ENCODE data around the gene BRCA1.
A peak's percentile ranks its signal among the peaks of the same experiment; 100 is the strongest.
"Not testable (repeated sequence)": the region's sequence is repeated elsewhere in the genome, so short reads cannot be mapped to it uniquely, and the experiment has no call there.

The BRCA1 gene

DNA sequence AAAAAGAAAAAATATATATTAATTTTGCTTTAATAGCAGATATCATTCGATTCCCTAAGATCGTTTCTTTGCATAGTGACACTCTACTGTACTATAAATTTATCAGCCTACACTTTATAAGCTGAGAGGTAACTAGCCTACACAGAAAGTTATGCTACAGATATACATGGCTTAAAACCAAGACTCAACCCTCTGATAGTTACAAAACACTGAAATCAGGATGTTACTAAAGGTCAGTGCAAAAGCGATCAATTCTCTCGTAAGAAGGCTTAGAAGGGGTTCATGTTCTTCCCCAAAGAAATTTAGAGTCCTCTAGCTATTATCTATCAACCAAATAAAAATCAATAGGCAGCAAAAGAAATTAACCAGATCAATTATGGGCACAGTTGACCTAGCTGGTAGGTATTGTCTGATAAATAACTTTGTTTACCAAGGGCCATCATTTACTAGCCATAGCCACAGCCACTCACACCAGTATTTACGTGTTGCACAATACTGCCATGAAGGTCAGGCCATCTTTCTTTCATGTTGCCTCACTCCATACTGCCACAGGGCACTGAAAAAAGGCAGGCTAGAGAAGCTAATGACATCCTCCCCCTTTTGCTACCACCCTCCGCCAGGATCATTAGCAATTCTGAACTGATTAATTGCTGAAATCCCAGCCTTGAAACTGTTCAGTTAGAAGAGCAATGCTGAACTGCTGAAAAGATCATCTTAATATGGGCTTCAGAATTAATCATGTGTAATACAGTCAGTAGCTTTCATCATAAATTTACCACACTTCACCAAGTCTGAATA, 56.4 kb downstream of the BRCA1 start:
- no peak for DNase-seq

DNA sequence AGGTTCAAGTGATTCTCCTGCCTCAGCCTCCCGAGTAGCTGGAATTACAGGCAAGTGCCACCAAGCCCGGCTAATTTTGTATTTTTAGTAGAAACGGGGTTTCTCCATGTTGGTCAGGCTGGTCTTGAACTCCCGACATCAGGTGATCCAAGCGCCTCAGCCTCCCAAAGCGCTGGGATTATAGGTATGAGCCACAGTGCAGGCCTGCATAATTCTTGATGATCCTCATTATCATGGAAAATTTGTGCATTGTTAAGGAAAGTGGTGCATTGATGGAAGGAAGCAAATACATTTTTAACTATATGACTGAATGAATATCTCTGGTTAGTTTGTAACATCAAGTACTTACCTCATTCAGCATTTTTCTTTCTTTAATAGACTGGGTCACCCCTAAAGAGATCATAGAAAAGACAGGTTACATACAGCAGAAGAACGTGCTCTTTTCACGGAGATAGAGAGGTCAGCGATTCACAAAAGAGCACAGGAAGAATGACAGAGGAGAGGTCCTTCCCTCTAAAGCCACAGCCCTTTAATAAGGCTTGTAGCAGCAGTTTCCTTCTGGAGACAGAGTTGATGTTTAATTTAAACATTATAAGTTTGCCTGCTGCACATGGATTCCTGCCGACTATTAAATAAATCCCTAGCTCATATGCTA, 62.1 kb downstream of the BRCA1 start:
- DNase-seq, result no peak

DNA sequence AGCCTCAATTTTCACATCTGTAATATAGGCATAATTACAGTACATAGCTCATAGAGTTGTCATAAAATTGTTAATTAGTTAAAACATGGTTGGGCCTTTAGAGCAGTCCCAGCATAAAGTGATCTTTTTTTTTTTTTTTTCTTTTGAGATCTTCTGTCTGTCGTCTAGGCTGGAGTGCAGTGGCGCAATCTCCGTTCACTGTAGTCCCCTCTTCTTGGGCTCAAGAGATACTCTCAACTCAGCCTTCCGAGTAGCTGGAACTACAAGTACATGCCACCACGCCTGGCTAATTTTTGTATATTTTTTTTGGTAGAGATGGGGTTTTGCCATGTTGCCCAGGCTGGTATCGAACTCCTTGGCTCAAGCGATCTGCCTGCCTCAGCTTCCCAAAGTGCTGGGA, 69.1 kb downstream of the BRCA1 start:
- no peak for DNase-seq

DNA sequence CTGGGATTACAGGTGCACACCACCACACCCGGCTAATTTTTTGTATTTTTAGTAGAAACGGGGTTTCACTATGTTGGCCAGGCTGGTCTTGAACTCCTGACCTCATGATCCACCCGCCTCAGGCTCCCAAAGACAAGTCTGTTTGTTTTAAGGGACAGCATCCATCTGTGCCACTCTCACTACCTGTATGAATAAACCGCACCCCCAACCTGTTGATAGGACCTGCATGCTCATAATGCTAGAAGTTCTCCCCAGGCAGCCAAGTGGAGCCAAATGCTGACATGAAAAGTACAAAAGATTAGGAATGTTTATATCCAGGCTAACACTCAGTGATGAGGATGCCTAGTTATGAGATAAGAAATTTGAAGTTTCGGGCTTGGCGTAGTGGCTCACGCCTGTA, 72.2 kb downstream of the BRCA1 start:
- DNase-seq, result not testable (repeated sequence)

DNA sequence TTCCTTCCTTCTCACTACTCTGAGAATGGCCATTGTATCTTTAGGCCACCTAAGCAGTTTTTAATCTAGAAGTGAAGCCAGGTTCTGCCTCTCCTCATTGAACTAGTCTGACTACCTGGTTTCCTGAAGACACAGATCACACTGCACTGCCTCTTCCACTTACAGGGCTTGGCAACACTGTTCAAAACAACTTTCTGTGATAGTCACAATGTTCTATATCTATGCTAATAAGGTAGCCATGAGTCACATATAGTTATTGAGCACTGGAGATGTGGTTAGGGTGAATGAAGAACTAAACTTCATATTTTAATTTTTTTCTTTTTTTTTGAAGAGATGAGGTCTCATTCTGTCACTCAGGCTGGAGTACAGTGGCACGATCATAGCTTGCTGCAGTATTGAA, 73.2 kb downstream of the BRCA1 start:
- no peak for DNase-seq

DNA sequence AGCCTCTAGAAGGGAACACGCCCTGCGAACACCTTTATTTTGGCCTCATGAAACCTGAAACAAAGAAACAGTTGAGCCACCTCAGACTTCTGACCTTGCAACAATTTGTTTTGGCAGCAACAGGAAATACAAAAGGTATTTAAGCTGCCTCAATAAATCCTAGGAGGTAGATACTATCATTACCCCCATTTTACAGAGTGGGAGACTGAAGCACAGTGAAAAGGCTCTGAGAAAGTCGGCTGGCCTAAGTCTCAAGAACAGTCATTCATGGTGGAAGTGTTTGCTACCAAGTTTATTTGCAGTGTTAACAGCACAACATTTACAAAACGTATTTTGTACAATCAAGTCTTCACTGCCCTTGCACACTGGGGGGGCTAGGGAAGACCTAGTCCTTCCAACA, 81.1 kb downstream of the BRCA1 start:
- no peak for DNase-seq

DNA sequence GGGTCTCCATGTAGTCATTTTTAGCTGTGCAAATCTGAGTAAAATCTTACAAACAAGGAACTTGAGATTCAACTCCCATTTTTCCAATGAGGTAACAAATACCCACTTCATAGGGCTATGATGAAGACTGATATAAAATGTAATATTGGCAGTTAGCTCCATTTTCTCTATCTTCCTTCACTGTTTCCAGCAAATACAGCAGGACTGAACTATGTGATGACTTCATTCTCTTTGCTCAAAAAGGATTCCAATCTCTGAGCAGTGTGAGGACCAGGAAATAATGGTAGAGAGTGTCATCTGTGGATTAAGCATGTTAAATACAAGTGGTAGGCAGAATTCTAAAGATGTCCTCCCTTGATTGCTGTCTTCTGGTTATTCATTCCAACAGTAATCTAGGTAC, 81.9 kb downstream of the BRCA1 start:
- no peak for DNase-seq

DNA sequence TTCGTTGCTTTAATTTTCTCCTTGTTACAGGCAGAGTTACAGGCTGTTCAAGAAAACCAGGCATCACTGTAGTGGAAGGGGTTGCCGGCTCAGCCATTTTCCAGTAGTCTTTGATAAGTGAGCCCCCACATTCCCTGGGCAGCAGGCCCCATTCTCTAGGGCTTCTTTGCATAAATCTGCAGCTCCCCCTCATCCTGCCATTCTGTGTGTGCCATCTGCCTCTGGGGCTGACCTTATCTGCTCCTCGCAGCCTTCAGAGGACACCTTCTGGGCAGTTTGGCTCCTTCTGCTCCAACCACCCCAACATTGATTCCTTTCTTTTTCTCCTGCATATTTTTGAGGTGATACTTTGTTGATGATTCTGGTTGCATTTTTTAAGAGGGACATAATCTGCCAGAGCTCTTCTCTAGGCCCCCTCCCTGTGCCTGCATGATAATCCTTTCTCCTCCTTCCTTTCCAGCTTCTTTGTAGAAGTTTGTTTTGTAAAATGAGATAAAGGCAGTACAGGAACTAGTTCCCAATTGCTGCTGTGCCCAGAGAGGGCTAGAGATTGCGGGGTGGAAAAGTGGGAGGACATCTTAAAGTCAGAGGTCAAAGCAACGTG, 83.0 kb downstream of the BRCA1 start:
- no peak for DNase-seq

DNA sequence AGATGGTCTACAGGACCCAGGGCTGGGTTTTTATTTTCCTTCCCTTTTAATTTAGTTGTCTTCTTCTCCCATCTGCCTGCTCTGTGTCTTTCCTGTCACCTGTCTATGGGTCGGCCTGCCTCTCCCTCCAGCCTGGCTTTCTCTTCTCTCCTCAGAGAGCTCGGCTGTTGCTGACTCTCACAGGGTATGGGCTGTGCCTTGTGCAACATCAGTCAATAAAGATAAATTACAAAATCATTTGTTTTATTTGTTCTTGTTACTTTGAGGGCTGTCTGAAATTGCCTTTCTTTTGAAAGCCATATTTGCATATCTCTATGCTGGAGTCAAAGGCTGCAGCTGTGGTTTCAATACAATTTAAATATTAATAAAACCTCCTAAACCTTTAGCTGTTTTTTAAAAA, 84.5 kb downstream of the BRCA1 start:
- no peak for DNase-seq

DNA sequence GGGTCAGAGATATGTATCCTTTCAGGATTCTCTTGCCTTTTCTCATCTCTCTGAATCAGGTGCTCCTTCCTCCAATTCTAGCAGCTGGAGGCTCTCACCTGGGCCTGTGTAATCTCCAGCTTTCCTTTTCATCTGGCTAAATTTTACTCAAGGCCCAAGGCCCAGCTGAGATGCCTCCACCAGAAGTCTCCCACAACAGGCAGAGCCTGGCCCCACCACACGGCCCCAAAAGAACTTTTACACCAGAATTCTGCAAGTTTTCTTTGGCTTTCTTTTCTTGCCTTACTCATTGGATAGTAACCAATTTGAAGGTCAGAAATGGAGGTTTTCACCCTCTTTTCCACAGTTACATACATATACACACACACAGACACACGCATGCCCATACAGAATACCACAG, 85.5 kb downstream of the BRCA1 start:
- no peak for DNase-seq

DNA sequence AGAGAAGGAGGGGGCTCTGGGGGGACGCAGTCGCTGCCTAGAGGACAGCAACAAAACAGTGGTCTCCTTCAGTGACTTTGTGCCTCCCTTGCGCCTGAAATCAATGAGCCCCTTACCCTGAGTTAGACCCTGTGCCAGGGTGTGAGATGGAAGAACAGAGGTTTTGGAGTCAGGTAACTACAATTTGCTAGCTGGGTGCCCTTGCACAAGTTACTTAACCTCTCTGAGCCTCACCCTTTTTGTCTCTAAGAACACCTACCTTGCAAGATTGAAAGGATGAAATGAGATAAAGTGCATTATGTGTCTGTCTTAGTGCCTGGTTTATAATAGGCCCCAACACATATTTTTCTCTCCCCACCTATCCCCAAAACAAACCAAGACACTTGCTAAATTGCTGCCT, 90.3 kb downstream of the BRCA1 start:
- no peak for DNase-seq

DNA sequence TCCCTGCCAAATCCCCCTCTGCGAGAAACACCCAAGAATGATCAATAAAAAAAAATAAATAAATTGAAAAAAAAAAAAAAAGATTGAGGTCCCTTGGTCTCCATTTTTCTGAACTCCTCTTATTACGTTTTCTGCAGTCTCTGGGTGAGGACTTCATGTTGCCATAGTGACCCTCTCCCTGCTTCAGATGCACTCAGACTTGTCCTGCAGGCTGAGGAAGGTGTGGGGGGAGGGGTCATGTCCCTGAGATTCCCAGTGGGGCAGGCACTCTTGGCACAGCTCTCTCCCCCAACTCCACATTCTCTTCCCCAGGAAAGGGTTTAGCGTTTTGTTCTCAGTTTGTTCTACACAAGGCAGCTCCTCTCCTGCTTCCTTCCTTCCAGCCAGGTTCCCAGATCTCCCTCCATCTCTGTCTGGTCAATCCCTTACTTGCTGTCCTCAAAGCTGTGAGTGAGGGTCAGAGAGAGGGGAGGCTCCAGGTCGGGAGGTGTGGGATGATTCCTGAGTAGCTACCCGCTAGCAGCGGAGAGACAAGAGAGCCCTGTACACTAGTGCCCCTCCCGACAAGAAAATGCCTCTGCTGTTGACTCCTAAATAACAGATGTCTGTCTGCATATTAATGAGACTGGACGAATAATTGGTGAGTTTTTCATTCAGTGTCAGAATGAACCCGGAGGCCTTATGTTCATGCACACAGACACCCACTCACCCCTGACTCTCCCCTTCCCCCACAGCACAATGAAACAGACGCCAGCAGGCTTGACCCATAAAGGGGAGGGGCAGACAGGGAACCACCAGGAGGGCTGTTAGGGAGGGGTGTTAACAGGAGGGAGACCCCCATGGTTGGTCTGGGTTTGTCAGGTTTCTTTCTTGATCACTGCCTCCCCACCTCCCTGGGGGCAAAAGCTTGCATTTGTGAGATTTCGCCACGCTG, 90.9 kb downstream of the BRCA1 start:
- DNase-seq, result peak; percentile 61

DNA sequence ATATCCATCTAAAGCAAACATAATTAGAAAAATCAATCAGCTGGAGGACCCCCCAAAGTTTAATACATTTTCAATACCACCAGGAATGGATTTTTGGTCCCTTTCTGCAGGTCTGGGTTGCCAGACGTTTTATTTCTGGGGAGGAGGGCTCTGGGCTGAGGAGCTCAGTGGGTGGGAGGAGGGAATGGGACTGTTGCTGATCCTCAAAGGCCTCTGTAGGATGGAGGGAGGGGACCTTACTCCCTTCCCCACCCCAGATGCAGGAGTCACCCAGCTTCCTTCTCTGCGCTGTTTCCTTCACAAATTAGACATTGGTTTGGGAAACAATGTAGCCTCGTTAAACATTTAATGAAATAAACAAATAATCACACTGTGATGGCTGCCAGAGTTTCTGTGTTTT, 93.5 kb downstream of the BRCA1 start:
- no peak for DNase-seq

DNA sequence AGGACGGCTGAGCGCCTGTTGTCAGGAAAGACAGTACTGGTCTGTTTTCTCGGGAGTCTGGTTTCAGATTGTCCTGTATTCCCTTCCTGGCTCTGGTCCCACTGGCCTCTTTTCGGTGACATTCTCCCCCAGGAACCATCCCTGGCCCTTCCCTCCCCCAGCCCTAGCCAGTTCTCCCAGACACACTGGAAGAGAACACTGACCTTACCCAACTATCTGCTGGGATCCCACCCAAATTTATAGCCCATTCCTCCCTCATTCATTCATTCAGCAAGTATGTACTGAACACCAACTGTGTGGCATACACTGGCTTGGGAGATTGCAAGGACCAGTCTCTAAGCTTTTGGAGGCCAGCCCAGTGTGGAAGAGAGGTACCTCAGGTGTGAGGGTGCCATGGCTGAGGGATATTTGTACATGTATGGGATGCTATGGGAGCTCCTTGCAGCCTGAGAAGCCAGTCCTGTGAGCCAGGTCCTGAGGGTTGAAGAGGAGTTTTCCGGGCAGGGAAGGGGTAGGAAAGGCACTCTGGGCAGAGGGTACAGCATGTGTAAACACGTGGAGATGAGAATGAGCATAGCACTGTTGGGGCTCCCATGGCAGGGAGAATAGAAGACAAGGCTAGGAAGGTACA, 94.9 kb downstream of the BRCA1 start:
- no peak for DNase-seq

DNA sequence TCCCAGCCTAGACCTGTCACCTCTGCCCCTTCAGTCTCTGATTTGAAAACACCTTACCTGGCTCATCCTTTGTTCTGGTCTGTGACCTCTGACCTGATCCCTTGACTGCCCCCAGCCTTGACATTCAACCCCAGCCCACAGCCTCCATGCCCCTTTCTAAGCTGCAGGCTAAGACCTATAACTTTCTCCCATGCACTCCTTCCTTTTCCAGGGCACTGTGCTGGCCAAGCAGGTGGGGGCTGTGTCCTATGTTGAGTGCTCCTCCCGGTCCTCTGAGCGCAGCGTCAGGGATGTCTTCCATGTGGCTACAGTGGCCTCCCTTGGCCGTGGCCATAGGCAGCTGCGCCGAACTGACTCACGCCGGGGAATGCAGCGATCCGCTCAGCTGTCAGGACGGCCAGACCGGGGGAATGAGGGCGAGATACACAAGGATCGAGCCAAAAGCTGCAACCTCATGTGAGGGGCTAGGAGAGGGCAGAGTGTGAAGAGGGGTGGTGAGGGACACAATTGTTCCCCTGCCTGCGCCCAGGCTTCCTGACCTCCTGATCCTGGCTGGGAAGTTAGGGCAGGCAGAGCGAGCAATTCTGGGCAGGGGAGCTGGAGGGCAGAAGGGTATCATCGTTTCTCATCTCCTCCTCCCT, 96.8 kb downstream of the BRCA1 start:
- no peak for DNase-seq

DNA sequence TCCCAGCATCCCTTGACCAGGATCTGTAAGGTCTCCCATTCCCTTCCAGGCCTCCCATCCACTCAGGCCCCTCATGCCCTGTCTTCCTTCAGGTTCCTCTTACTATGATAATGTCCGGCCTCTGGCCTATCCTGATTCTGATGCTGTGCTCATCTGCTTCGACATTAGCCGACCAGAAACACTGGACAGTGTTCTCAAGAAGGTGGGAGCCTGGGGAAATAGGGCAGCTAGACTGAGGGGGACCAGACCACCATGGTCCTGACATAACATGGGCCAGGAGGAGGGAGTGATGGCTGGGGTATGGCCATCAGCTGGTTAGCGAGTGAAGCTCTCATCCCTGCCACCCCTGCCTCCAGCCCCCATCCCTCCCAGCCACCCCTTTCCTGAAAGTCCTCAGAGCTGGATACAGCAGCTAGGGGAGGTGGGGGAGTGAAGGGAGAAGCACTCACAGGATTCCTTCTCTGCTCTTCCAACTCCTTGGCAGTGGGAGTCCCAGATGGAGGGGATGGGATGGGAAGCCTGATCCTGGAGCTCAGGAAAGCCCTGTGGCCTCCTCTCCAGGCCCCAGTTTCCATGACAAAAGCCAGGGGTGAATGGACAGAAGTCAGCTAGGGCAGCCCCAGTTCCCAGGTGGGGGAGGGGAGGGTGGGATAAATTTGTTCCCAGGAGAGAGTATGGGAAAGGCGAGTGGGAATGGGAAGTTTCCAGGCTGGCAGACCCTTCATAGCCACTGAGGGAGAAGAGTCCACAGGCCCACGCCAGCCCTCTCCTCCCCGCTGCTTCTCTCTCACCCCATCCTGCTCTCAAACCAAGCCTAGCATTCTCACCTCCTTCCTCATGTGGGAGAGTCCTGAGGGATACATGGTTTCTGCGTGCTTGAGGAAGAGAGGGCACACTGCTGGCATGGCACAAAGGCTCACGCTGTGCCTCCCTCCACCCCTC, 97.8 kb downstream of the BRCA1 start:
- DNase-seq, result no peak

DNA sequence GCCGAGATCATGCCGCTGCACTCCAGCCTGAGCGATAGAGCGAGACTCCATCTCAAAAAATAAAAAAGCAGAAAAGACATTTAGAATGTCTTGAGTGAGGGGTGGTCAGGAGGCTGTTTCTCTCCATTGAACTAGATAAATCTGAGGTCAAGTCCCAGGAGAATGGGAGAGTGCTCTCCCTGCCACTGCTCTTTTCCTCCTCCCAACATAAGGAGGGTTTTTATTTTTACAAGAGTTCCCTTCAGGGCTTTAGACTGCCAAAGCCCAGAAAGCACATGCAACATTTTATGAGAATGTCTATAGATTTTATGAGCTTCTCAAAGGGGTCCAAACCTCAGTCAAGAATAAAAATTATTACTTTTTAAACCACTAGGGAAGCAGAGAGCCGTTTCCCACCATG, 98.6 kb downstream of the BRCA1 start:
- DNase-seq, result no peak

DNA sequence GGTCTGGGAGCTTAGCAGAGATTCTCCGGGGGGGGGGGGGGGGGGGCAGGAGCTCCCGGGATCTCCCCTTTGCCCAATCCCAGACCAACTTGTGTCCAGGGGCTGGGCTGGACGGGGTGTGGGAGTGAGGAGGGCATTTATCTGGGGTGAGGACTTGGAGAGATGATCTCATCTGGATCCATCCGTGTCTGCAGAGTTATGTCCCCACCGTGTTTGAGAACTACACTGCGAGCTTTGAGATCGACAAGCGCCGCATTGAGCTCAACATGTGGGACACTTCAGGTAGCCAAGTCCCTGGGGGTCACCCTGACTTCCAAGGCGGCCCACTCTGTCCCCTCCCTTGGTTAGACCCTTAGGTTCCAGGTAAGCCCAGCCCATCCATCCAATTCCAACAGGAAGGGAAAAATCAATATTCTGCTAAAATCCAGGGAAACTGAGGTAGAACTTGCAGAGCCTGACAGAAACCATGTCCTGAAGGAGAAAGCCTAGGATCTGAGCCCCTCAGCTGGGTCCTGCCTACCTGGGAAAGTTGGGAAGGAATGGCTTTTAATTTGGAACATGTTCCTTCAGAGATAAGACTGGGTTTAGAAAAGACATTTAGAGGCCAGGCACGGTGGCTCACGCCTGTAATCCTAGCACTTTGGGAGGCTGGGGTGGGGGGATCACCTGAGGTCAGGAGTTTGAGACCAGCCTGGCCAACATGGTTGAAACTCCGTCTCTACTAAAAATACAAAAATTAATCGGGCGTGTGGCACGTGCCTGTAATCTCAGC, 99.2 kb downstream of the BRCA1 start:
- DNase-seq, result peak; percentile 39

DNA sequence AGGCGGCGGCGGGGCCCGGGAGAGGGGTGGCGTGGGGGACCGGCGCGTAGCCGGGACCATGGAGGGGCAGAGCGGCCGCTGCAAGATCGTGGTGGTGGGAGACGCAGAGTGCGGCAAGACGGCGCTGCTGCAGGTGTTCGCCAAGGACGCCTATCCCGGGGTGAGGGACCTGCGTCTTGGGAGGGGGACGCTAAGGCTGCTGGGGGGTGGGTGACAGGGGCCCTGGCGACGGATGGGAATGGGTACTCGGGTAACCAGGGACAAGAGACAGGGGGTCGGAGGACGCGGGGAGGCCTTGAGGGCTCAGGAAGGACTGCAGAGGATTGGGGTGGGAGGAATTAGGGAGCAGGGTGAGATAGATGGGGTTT, 99.9 kb downstream of the BRCA1 start:
- DNase-seq, result no peak
